HCT116 (cell line): ENCODE data around the gene ABHD4.
A peak's percentile ranks its signal among the peaks of the same experiment; 100 is the strongest.

ENCODE experiments used
- ATF3 ChIP-seq: IDR thresholded peaks from 2 replicates; pipeline ENCODE4 v1.6.1; 2012
- CEBPB ChIP-seq: IDR thresholded peaks from 2 replicates; pipeline ENCODE4 v1.6.1; 2012; ENCODE audit warnings: low read depth
- CTCF ChIP-seq, 3 experiments: fragments of 200-600 bp in 1 of 3; sonication (generic) in 1 of 3; IDR thresholded peaks in 2 of 3; conservative IDR thresholded peaks in 1 of 3; 2 replicates each; pipeline ENCODE4 v1.5.1; 2012 to 2017; ENCODE audit warnings: low read depth in 2 of 3, low read length in 2 of 3, antibody characterized with exemption in 1 of 3, borderline replicate concordance in 1 of 3, control low read depth in 1 of 3, mild to moderate bottlenecking in 1 of 3, mixed read lengths in 1 of 3, mixed run types in 1 of 3, moderate library complexity in 1 of 3; ENCODE audit not compliant: insufficient read depth in 1 of 3
- EZH2phosphoT487 ChIP-seq: fragments of 200-600 bp; IDR thresholded peaks from 2 replicates; pipeline ENCODE4 v1.6.1; 2018; ENCODE audit warnings: antibody characterized with exemption, borderline replicate concordance
- MAX ChIP-seq: IDR thresholded peaks from 2 replicates; pipeline ENCODE4 v1.6.1; 2012
- POLR2A ChIP-seq: IDR thresholded peaks from 2 replicates; pipeline ENCODE4 v1.7.0; 2011; ENCODE audit warnings: borderline replicate concordance; ENCODE audit not compliant: insufficient read depth, insufficient read length; ENCODE audit errors: extremely low read depth
- POLR2AphosphoS5 ChIP-seq: IDR thresholded peaks from 2 replicates; pipeline ENCODE4 v1.6.1; 2011; ENCODE audit warnings: mild to moderate bottlenecking, low read depth, low read length, moderate library complexity
- SRF ChIP-seq: IDR thresholded peaks from 2 replicates; pipeline ENCODE4 v1.6.1; 2012; ENCODE audit warnings: low read depth
- ZNF274 ChIP-seq: fragments of 200-500 bp; sonication (Bioruptor generic); IDR thresholded peaks from 2 replicates; pipeline ENCODE4 v1.6.1; 2014; ENCODE audit warnings: mild to moderate bottlenecking, low read depth, low read length, inconsistent platforms

GRCh38 chr14:22589096-22589839 is 8.8 kb upstream of the ABHD4 start, which contains the start of gene DAD1:
- TF ChIP-seq CEBPB (no peak), POLR2A (peak; percentile 94), CTCF (IDR thresholded peaks at IDR 0.05 in 2 of 3, conservative IDR thresholded peaks at IDR 0.05 in 1 of 3; ENCODE audit: borderline replicate concordance in 1 of 3, insufficient read depth in 1 of 3, low read depth in 2 of 3, low read length in 2 of 3) (no peak), MAX (no peak), POLR2AphosphoS5 (peak; percentile 96), SRF (no peak), ATF3 (no peak), ZNF274 (no peak), EZH2phosphoT487 (no peak)
